Measurements from ENCODE around the gene KCNC2.

KCNC2 gene

GRCh38 chr12:75161488-75161887 lies 48.2 kb downstream of the KCNC2 start:
- Histone ChIP-seq H3K4me1 (ENCODE audit: control insufficient read depth, insufficient read depth, low read length) (no peaks in the 10 kb centered on the region), H3K9me3 (ENCODE audit: control insufficient read depth, low read length) (no peaks in the 10 kb centered on the region), H3K9ac (ENCODE audit: low read length) (no peak overlapping the region), H3K27me3 (replicated peaks; ENCODE audit: control insufficient read depth, insufficient read depth, low read length) (no peaks in the 10 kb centered on the region), H3K36me3 (ENCODE audit: control insufficient read depth, insufficient read depth, low read length, severe bottlenecking) (no peaks in the 10 kb centered on the region), H3K4me3 (ENCODE audit: low read length) (no peak overlapping the region)
- no peak for DNase-seq (ENCODE audit: low read depth)

- no peak for DNase-seq (ENCODE audit: low read depth)
- Histone ChIP-seq H3K9me3 (ENCODE audit: control insufficient read depth, low read length) (no peaks in the 10 kb centered on the region), H3K4me3 (ENCODE audit: low read length) (no peak overlapping the region), H3K36me3 (ENCODE audit: control insufficient read depth, insufficient read depth, low read length, severe bottlenecking) (no peaks in the 10 kb centered on the region), H3K27me3 (replicated peaks; ENCODE audit: control insufficient read depth, insufficient read depth, low read length) (no peaks in the 10 kb centered on the region), H3K9ac (ENCODE audit: low read length) (no peak overlapping the region), H3K4me1 (ENCODE audit: control insufficient read depth, insufficient read depth, low read length) (no peaks in the 10 kb centered on the region)
These were observed 52.3 kb downstream of the KCNC2 start for GRCh38 chr12:75157385-75157784.

GRCh38 chr12:75155962-75156361 lies 53.7 kb downstream of the KCNC2 start:
- Histone ChIP-seq H3K36me3 (ENCODE audit: control insufficient read depth, insufficient read depth, low read length, severe bottlenecking) (no peaks in the 10 kb centered on the region), H3K9me3 (ENCODE audit: control insufficient read depth, low read length) (no peaks in the 10 kb centered on the region), H3K4me3 (ENCODE audit: low read length) (no peak overlapping the region), H3K9ac (ENCODE audit: low read length) (no peak overlapping the region), H3K4me1 (ENCODE audit: control insufficient read depth, insufficient read depth, low read length) (no peaks in the 10 kb centered on the region), H3K27me3 (replicated peaks; ENCODE audit: control insufficient read depth, insufficient read depth, low read length) (no peaks in the 10 kb centered on the region)
- DNase-seq (ENCODE audit: low read depth): no peak

- H3K9ac ChIP-seq (ENCODE audit: low read length): no peak overlapping the region
These were observed 55.3 kb downstream of the KCNC2 start for GRCh38 chr12:75154388-75154787.

GRCh38 chr12:75139196-75139595 lies 70.4 kb downstream of the KCNC2 start:
- Histone ChIP-seq H3K9me3 (ENCODE audit: control insufficient read depth, low read length) (no peaks in the 10 kb centered on the region), H3K9ac (ENCODE audit: low read length) (no peak overlapping the region), H3K4me1 (ENCODE audit: control insufficient read depth, insufficient read depth, low read length) (no peaks in the 10 kb centered on the region), H3K4me3 (ENCODE audit: low read length) (no peak overlapping the region), H3K36me3 (ENCODE audit: control insufficient read depth, insufficient read depth, low read length, severe bottlenecking) (no peaks in the 10 kb centered on the region), H3K27me3 (replicated peaks; ENCODE audit: control insufficient read depth, insufficient read depth, low read length) (no peaks in the 10 kb centered on the region)
- DNase-seq (ENCODE audit: low read depth): no peak

More at GRCh38 chr12:75154388-75154787, 55.3 kb downstream of the KCNC2 start:
- Histone ChIP-seq H3K27me3 (replicated peaks; ENCODE audit: control insufficient read depth, insufficient read depth, low read length) (no peaks in the 10 kb centered on the region), H3K4me1 (ENCODE audit: control insufficient read depth, insufficient read depth, low read length) (no peaks in the 10 kb centered on the region), H3K4me3 (ENCODE audit: low read length) (no peak overlapping the region), H3K9me3 (ENCODE audit: control insufficient read depth, low read length) (no peaks in the 10 kb centered on the region), H3K36me3 (ENCODE audit: control insufficient read depth, insufficient read depth, low read length, severe bottlenecking) (no peaks in the 10 kb centered on the region)
- no peak for DNase-seq (ENCODE audit: low read depth)

- H3K4me1 ChIP-seq (ENCODE audit: control insufficient read depth, insufficient read depth, low read length): no peaks in the 10 kb centered on the region
- H3K9ac ChIP-seq (ENCODE audit: low read length): no peak overlapping the region
- H3K4me3 ChIP-seq (ENCODE audit: low read length): no peak overlapping the region
- no peaks in the 10 kb centered on the region for H3K36me3 ChIP-seq (ENCODE audit: control insufficient read depth, insufficient read depth, low read length, severe bottlenecking)
- no peaks in the 10 kb centered on the region for H3K9me3 ChIP-seq (ENCODE audit: control insufficient read depth, low read length)
- DNase-seq (ENCODE audit: low read depth): peak; percentile 28
- no peaks in the 10 kb centered on the region for H3K27me3 ChIP-seq (replicated peaks; ENCODE audit: control insufficient read depth, insufficient read depth, low read length)
These were observed 71.7 kb downstream of the KCNC2 start for GRCh38 chr12:75137896-75138295.

- no peaks in the 10 kb centered on the region for H3K4me1 ChIP-seq (ENCODE audit: control insufficient read depth, insufficient read depth, low read length)
- no peak overlapping the region for H3K9ac ChIP-seq (ENCODE audit: low read length)
- no peak overlapping the region for H3K4me3 ChIP-seq (ENCODE audit: low read length)
- DNase-seq (ENCODE audit: low read depth): no peak
- H3K36me3 ChIP-seq (ENCODE audit: control insufficient read depth, insufficient read depth, low read length, severe bottlenecking): no peaks in the 10 kb centered on the region
- H3K9me3 ChIP-seq (ENCODE audit: control insufficient read depth, low read length): no peaks in the 10 kb centered on the region
- H3K27me3 ChIP-seq (replicated peaks; ENCODE audit: control insufficient read depth, insufficient read depth, low read length): no peaks in the 10 kb centered on the region
These were observed 74.6 kb downstream of the KCNC2 start for GRCh38 chr12:75135026-75135425.

- no peaks in the 10 kb centered on the region for H3K4me1 ChIP-seq (ENCODE audit: control insufficient read depth, insufficient read depth, low read length)
- DNase-seq (ENCODE audit: low read depth): peak; percentile 78
- H3K36me3 ChIP-seq (ENCODE audit: control insufficient read depth, insufficient read depth, low read length, severe bottlenecking): no peaks in the 10 kb centered on the region
- H3K4me3 ChIP-seq (ENCODE audit: low read length): no peak overlapping the region
- H3K9ac ChIP-seq (ENCODE audit: low read length): no peak overlapping the region
- H3K9me3 ChIP-seq (ENCODE audit: control insufficient read depth, low read length): no peaks in the 10 kb centered on the region
- no peaks in the 10 kb centered on the region for H3K27me3 ChIP-seq (replicated peaks; ENCODE audit: control insufficient read depth, insufficient read depth, low read length)
These were observed 78.8 kb downstream of the KCNC2 start for GRCh38 chr12:75130811-75131210.

GRCh38 chr12:75129275-75129674 lies 80.4 kb downstream of the KCNC2 start:
- no peak for DNase-seq (ENCODE audit: low read depth)
- Histone ChIP-seq H3K27me3 (replicated peaks; ENCODE audit: control insufficient read depth, insufficient read depth, low read length) (no peaks in the 10 kb centered on the region), H3K9ac (ENCODE audit: low read length) (no peak overlapping the region), H3K36me3 (ENCODE audit: control insufficient read depth, insufficient read depth, low read length, severe bottlenecking) (no peaks in the 10 kb centered on the region), H3K4me3 (ENCODE audit: low read length) (no peak overlapping the region), H3K4me1 (ENCODE audit: control insufficient read depth, insufficient read depth, low read length) (no peaks in the 10 kb centered on the region), H3K9me3 (ENCODE audit: control insufficient read depth, low read length) (no peaks in the 10 kb centered on the region)

- Histone ChIP-seq H3K4me1 (ENCODE audit: control insufficient read depth, insufficient read depth, low read length) (no peaks in the 10 kb centered on the region), H3K9me3 (ENCODE audit: control insufficient read depth, low read length) (no peaks in the 10 kb centered on the region), H3K4me3 (ENCODE audit: low read length) (no peak overlapping the region), H3K9ac (ENCODE audit: low read length) (no peak overlapping the region), H3K36me3 (ENCODE audit: control insufficient read depth, insufficient read depth, low read length, severe bottlenecking) (no peaks in the 10 kb centered on the region), H3K27me3 (replicated peaks; ENCODE audit: control insufficient read depth, insufficient read depth, low read length) (peaks cover 16% of the 10 kb centered on the region)
- DNase-seq (ENCODE audit: low read depth): no peak
These were observed 88.5 kb downstream of the KCNC2 start for GRCh38 chr12:75121036-75121705.

GRCh38 chr12:75120311-75120711 lies 89.3 kb downstream of the KCNC2 start:
- peaks cover 16% of the 10 kb centered on the region for H3K27me3 ChIP-seq (replicated peaks; ENCODE audit: control insufficient read depth, insufficient read depth, low read length)
- H3K36me3 ChIP-seq (ENCODE audit: control insufficient read depth, insufficient read depth, low read length, severe bottlenecking): no peaks in the 10 kb centered on the region
- no peak overlapping the region for H3K4me3 ChIP-seq (ENCODE audit: low read length)
- no peak overlapping the region for H3K9ac ChIP-seq (ENCODE audit: low read length)
- H3K4me1 ChIP-seq (ENCODE audit: control insufficient read depth, insufficient read depth, low read length): no peaks in the 10 kb centered on the region
- DNase-seq (ENCODE audit: low read depth): peak; percentile 48
- H3K9me3 ChIP-seq (ENCODE audit: control insufficient read depth, low read length): no peaks in the 10 kb centered on the region

GRCh38 chr12:75116646-75117198 lies 92.9 kb downstream of the KCNC2 start:
- H3K9ac ChIP-seq (ENCODE audit: low read length): no peak overlapping the region
- no peaks in the 10 kb centered on the region for H3K4me1 ChIP-seq (ENCODE audit: control insufficient read depth, insufficient read depth, low read length)
- H3K27me3 ChIP-seq (replicated peaks; ENCODE audit: control insufficient read depth, insufficient read depth, low read length): peaks cover 9% of the 10 kb centered on the region
- no peak for DNase-seq (ENCODE audit: low read depth)
- no peak overlapping the region for H3K4me3 ChIP-seq (ENCODE audit: low read length)
- no peaks in the 10 kb centered on the region for H3K9me3 ChIP-seq (ENCODE audit: control insufficient read depth, low read length)
- no peaks in the 10 kb centered on the region for H3K36me3 ChIP-seq (ENCODE audit: control insufficient read depth, insufficient read depth, low read length, severe bottlenecking)
